ENCODE measurements around the gene CCDC107.

DNA sequence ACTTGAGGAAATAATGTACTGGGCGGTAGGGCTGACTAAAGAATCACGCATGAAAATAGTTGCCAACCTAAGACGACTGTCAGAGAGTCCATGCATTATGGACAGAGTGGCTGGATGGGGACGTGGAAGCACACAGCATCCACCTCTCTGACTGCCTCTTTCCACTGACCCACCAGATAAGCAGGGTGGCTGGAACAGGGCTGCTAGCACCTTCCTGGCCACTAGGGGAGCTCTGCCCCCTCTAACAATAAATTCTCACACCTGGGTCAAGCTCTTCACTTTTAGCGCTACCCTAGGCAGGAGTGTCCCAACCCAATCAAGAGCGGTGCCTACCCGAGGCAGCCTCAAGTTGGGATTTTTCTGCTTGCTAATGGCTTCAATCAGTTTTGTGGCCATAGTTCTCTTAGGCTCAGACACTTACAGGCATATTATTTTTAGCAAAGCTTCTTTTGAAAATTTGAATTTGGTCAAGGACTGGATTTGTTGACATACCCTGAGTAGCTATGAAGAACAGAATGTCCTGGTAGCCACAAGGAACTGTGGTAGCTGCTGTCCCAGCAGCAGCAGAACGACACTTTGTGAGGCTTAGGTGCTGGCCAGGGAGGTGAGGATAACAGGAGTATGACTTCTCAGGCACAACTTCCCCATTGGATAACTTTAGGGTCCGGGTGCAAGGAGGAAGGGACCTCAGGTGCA, 38.6 kb downstream of the CCDC107 start:
- peak; percentile 74 for TF ChIP-seq CTCF (IDR thresholded peaks at IDR 0.05)
- TF ChIP-seq ESRRA (IDR thresholded peaks at IDR 0.05; ENCODE audit: borderline replicate concordance, low read length) = no peak
- TF ChIP-seq HDAC2 (IDR thresholded peaks at IDR 0.05) = no peak

All from A549 (cell line).